Daoy (cell line): Measurements from ENCODE around the gene TAOK1. TPM values are rescaled to one million over a fixed set of nuclear protein-coding genes. Genes with fewer than 3 reads are reported as not detected.

Experiments
- DNase-seq: peaks from one replicate; pipeline ENCODE4 v3.0.0-alpha.2; 2015; ENCODE audit warnings: low read depth
- total RNA-seq: library from RNA; depleted of rRNA; stranded (reverse); fragments of >200 nt; shearing (Covaris generic); gene quantifications from 2 replicates; pipeline ENCODE4 v1.2.3, GENCODE V29; 2014

TAOK1 gene
- total RNA-seq, 1 experiment from 2014 or later, result 27.5 TPM

- no peak for DNase-seq
These were observed 192.6 kb downstream of the TAOK1 start for GRCh38 chr17:29582772-29583171.

GRCh38 chr17:29583324-29584248, 193.4 kb downstream of the TAOK1 start:
- no peak for DNase-seq

GRCh38 chr17:29584452-29585079, 194.4 kb downstream of the TAOK1 start:
- peak; percentile 44 for DNase-seq

GRCh38 chr17:29585080-29585751, 195.1 kb downstream of the TAOK1 start:
- peak; percentile 80 for DNase-seq

GRCh38 chr17:29586676-29587469, 196.7 kb downstream of the TAOK1 start:
- DNase-seq, result no peak

- DNase-seq, result no peak
These were observed 197.4 kb downstream of the TAOK1 start for GRCh38 chr17:29587591-29587990.

GRCh38 chr17:29588017-29588561, 197.9 kb downstream of the TAOK1 start:
- DNase-seq, result no peak

- peak; percentile 55 for DNase-seq
These were observed 198.6 kb downstream of the TAOK1 start for GRCh38 chr17:29588562-29589411.

- peak; percentile 92 for DNase-seq
These were observed 199.6 kb downstream of the TAOK1 start, which contains the start of gene GIT1 for GRCh38 chr17:29589524-29590410. TSS of gene GIT1 (minus strand) at chr17:29589648. CDS start at chr17:29589378, 270 bp downstream.

GRCh38 chr17:29590411-29591145, 200.4 kb downstream of the TAOK1 start:
- DNase-seq, result peak; percentile 84

- DNase-seq, result peak; percentile 82
These were observed 201.1 kb downstream of the TAOK1 start for GRCh38 chr17:29591146-29591736.

- peak; percentile 96 for DNase-seq
These were observed 201.8 kb downstream of the TAOK1 start for GRCh38 chr17:29591737-29592608.

GRCh38 chr17:29592850-29593551, 202.8 kb downstream of the TAOK1 start, which contains the start of gene ANKRD13B:
TSS of gene ANKRD13B (plus strand) at chr17:29593132. CDS start at chr17:29593622, 490 bp downstream.
- peak; percentile 63 for DNase-seq

GRCh38 chr17:29593591-29594518, 203.7 kb downstream of the TAOK1 start:
- DNase-seq, result peak; percentile 47

GRCh38 chr17:29594519-29595090, 204.4 kb downstream of the TAOK1 start:
- DNase-seq, result no peak
